Suppressor macrophage (primary cell): ENCODE results near the gene KCNC1.

ENCODE experiments used
- DNase-seq, 4 experiments: peaks; one replicate each; pipeline ENCODE4 v3.0.0-alpha.2; 2020 to 2022

Gene KCNC1

GRCh38 chr11:17774232-17775034 is 39.9 kb downstream of the KCNC1 start:
- no peak for DNase-seq

DNA sequence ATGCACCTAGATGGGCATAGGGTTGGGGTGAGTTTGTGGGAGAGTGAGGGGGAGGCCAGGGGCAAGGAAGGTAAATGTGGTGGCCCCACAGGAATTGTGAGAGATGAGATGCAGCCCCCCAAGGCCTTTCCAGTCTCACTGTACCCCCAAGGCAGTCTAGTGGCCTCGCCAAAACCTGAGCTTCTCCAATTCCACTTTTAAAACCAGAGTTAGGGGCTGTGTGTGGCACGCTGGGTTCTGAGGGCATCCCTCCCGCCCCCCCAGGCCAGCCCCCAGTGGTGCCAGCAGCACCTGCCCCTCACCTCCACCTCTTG is 40.4 kb downstream of the KCNC1 start:
- DNase-seq: no peak

- DNase-seq: no peak
Measured at GRCh38 chr11:17775507-17776211, 41.1 kb downstream of the KCNC1 start.

- no peak for DNase-seq
Measured at GRCh38 chr11:17776212-17776875, 41.8 kb downstream of the KCNC1 start.

DNA sequence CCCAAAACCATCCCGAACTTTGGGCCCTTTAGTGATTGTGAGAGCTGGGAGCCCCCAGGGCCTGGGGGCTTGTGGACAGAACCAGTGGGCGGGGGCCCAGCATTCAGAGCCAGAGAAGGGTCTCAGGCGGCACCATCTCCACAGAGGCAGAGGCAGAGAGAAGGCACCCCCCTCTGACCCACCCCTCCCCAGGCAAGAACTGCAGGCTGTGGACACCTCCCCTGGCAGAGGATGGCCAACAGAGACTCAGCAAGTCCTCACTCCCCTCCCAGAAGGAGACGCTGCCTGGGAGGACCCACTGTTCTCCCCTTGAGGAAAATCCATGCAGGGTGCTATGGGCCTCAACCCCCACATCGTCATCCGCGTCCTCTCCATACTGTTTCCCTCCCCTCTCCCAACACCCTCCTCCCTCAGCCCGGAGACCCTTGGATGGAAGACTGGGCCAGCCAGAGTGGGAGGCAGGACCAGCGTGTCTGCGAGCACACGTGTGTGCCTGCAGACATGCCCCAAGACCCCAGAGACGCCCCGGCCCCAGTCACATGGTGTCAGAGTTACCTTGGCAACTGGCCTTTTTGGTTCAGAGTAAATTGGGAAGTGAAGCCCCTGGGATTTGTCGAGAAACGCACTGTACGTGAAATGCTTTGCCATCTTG is 42.6 kb downstream of the KCNC1 start:
- DNase-seq: no peak

GRCh38 chr11:17777738-17778091 is 43.1 kb downstream of the KCNC1 start:
- DNase-seq: no peak

GRCh38 chr11:17778352-17778751 is 43.8 kb downstream of the KCNC1 start:
- no peak for DNase-seq

DNA sequence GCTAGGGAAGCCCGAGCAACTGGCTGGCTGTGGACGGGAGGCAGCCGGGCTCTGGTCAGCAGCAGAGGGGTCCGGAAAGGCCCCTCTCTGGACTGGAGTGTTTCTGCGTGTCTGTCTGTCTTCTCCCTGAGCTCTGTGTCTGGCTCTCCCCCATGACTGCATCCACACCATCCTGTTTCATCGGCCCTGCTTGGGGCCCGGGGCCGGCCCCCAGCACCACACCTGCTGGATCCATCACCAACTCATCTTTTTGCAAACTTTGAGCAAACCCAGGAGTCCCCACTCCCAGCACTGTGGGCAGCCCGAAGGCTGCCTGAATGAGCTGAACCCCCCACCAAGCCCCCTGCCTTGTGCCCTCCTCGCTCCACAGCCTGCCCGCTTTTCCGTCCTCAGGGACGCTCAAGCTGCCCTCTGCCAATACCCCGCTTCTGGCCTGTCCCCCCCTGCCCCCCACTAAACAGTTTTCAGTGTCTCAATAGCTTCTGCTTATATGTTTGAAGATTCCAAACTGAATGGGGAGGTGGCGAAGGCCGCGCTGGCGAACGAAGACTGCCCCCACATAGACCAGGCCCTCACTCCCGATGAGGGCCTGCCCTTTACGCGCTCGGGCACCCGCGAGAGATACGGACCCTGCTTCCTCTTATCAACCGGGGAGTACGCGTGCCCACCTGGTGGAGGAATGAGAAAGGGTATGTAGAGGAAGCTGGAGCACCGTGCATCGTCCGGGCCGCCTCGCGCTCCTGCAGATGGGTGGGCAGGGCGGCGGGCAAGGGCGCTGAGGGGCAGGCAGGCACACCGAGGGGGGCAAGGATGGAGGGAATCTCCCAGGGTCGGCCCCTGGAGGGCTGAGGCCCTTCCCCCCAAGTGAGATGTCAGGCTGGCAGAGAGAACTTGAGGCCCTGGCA is 44.6 kb downstream of the KCNC1 start:
- DNase-seq: no peak

GRCh38 chr11:17779861-17780594 is 45.4 kb downstream of the KCNC1 start:
- no peak for DNase-seq

DNA sequence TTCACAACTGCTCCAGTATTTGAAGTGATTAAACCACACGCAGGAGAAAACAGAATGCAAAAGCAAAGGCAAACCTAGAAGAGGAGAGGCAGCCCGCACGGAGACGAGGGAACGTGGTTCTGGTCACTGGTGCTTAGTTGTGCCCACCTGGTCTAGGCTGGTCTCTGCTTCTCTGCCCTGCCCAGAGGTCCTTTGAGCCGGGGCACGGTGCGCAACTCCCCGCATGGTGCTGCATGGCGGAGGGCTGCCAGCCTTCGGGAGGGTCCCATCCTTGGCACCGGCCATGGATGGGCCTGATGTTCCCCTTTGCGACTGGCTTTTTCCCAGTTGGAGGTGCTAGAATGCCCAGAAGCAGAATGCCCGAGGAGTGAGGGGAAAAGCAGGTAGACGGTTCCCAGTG is 46.1 kb downstream of the KCNC1 start:
- DNase-seq: no peak

DNA sequence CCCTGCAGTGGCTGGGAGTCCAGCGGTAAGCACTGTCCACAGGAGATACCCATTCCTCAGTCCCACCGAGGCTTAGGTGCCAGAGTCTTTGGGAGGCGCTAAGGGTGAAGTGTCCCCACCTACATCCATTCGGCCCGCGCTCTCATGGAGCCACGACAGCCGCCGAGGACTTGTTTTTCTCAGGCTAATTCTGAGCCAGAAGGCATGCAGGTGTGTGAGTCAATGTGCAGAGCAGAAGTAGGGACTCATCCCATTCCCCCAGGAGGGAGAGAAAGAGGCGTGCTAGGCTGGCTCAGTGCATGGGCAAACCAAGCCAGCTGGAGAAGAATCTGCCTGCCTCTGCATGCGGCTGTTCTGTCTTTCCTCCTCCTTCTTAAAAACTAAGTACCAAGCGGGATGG is 46.6 kb downstream of the KCNC1 start:
- no peak for DNase-seq

GRCh38 chr11:17781626-17782025 is 47.0 kb downstream of the KCNC1 start:
- no peak for DNase-seq

GRCh38 chr11:17782145-17782544 is 47.6 kb downstream of the KCNC1 start:
- no peak for DNase-seq

DNA sequence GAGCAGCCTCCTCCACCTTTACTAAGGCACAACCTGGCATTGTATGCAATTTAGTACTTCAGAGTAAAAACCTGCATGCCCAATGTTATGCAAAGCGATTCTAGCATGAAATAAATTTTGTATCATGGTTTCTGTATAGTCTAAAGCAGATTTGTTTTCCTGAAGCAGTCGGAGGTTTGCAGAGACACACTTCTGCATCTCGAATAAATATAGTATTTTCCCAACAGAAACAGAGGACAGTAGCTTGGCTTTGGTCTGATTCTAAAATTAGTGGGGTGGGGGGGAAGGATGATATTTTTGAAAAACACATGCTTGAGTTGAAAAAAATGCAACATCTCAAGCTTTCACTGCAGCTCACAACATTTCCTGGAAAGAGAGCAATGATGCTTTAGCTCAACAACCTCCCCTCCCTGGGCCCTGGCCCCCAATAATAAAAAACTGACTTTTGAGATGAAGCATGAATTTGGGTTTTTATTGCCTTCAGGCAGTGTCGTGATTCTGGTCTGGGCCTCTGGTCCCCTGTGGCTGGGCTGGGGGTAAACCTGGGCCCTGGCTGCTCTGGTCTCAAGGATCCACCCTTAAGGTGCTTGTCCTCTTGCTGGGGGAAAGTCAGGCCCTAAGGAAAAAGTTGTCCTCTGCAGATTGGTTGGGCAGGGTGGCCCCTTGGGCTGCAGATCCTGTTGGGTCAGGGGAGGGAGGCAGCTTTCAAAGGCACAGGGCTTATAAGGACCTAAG is 48.2 kb downstream of the KCNC1 start:
- DNase-seq: no peak

DNA sequence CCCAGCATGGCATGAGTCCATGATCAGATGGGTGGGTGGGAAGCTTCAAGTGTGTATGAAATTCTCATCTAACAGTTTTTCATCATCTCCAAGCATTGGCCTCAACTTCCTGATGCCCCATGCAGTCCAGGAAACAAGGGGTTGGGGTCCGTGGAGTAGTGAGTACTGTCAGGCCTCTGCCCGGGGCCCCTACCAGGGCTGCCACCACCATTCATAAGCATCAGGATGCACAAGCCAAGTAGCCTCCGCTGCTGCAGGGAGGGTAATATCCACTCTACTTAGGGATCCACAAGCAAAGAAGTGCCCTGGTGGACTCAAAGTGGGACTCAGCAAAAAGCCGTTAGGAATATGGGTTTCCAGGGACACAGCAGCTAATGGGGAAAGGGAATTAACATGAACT is 49.3 kb downstream of the KCNC1 start:
- no peak for DNase-seq

DNA sequence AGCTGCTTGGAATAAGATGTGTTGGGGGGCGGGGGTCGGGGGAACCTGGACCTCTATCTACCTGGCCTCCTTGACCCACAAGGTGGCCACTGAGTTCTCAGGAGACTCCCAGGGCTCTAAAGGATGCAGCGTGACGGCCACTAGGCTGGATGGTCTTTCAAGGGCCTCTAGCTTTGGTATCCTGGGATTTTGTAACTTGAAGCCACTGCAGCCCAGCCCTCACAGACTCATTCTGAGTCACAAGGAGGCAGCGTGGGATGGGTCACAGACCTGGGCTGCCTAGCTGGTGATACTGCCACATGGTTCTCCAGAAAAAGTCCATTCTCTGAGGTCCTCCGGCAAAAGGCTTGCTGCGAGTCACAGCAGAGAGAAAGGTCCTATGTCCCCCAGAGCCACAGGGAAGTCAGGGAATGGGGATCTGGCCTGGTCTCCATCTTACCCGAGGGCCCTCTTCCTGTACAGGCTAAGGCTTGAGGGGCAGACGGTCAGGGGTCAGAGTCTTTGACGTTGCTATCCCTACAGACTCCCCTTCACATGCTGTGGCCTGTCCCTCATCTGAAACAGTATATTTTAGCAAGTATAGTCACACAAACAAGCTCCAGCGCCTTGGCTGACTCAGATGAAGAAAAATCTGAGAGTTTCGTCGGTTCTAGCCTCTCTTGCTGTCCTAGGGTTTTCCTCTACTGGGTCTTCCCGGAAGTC is 52.4 kb downstream of the KCNC1 start:
- DNase-seq: no peak

- DNase-seq: no peak
Measured at GRCh38 chr11:17788084-17788483, 53.5 kb downstream of the KCNC1 start.

- DNase-seq: no peak
Measured at GRCh38 chr11:17790453-17790852, 55.9 kb downstream of the KCNC1 start.

DNA sequence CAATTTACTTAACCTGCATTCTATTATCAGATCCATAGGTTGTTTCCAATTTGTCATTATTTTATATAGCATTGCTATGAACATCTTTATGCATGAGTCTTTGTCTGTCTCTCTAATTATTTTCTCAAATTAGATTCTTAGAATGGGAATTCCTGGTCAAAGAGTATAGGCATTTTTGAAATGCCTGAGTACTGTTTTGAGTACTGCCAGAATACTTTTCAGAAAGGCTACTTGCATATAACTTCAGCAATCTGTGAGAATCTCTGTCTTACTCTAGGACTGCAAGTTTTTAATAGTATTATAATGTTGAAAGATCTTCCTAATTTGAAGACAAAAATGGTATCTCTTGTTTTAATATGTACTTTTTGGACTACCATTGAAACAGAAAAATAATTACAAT is 56.6 kb downstream of the KCNC1 start:
- no peak for DNase-seq

- DNase-seq: no peak
Measured at GRCh38 chr11:17792161-17792560, 57.6 kb downstream of the KCNC1 start.
